ENCODE data around the gene SLC26A1.

Gene SLC26A1

DNA sequence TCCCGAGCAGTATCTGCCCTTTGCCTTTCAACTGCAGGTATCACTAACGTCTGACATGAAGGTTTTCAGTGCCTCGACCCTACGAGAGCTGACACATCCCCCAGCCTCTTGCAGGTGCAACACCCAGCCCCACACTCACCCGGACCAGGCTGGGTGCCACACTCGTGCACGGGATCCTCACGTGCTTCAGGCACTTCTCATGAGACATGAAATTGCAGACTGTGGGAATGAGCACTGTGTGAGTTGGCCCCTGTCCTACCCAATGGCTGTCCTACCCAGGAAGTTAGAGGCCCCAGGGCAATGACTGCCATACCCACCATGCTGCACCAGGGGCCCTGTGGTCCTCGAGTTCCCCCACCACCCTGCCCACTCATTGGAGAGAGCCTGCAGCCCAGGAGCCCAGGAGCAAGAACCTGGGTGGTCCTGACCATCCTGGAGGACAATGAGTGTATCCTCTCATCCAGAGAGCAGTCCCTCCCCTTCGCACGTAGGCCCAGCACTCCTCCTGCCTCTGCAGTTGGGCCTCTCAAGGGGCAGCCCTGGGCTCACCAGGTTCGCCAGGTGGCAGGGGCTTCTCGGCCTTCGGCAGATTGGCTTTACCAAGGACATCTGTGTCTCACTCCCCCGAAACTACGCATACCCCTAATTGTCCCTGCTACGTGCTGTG, 22.2 kb downstream of the SLC26A1 start:
- H4K20me1 ChIP-seq (ENCODE audit: insufficient read depth, low read length), result no peaks in the 10 kb centered on the region
- TF ChIP-seq EZH2 (optimal IDR thresholded peaks at IDR 0.05; ENCODE audit: low read depth, low read length) (no peak), EZH2phosphoT487 (IDR thresholded peaks at IDR 0.05; ENCODE audit: low read length) (no peak)
- TF ChIP-seq, protein P1, sequence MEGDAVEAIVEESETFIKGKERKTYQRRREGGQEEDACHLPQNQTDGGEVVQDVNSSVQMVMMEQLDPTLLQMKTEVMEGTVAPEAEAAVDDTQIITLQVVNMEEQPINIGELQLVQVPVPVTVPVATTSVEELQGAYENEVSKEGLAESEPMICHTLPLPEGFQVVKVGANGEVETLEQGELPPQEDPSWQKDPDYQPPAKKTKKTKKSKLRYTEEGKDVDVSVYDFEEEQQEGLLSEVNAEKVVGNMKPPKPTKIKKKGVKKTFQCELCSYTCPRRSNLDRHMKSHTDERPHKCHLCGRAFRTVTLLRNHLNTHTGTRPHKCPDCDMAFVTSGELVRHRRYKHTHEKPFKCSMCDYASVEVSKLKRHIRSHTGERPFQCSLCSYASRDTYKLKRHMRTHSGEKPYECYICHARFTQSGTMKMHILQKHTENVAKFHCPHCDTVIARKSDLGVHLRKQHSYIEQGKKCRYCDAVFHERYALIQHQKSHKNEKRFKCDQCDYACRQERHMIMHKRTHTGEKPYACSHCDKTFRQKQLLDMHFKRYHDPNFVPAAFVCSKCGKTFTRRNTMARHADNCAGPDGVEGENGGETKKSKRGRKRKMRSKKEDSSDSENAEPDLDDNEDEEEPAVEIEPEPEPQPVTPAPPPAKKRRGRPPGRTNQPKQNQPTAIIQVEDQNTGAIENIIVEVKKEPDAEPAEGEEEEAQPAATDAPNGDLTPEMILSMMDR (IDR thresholded peaks at IDR 0.05; ENCODE audit: low read length), result no peak
- H3K9me2 ChIP-seq (replicated peaks; ENCODE audit: insufficient read depth, low read length), result no peaks in the 10 kb centered on the region
- H3K9ac ChIP-seq (ENCODE audit: low read length), result no peak overlapping the region
- H3K4me3 ChIP-seq (ENCODE audit: low read length), result no peak overlapping the region
- H3K9me3 ChIP-seq (replicated peaks; ENCODE audit: insufficient read depth, low read length), result no peaks in the 10 kb centered on the region
- DNase-seq, result no peak
- no peak overlapping the region for H2AFZ ChIP-seq (ENCODE audit: low read length)
- no peaks in the 10 kb centered on the region for H3K4me1 ChIP-seq (ENCODE audit: low read length)
- H3K79me2 ChIP-seq (ENCODE audit: low read length), result no peaks in the 10 kb centered on the region
- H3K27ac ChIP-seq (ENCODE audit: low read length), result no peak overlapping the region
- H3K27me3 ChIP-seq (replicated peaks; ENCODE audit: insufficient read depth, low read length), result no peaks in the 10 kb centered on the region
- no peaks in the 10 kb centered on the region for H3K36me3 ChIP-seq (replicated peaks; ENCODE audit: insufficient read depth, low read length)
- H3K4me2 ChIP-seq (ENCODE audit: low read depth, low read length), result no peak overlapping the region
- H3F3A ChIP-seq (ENCODE audit: insufficient read depth, low read length), result no peaks in the 10 kb centered on the region

DNA sequence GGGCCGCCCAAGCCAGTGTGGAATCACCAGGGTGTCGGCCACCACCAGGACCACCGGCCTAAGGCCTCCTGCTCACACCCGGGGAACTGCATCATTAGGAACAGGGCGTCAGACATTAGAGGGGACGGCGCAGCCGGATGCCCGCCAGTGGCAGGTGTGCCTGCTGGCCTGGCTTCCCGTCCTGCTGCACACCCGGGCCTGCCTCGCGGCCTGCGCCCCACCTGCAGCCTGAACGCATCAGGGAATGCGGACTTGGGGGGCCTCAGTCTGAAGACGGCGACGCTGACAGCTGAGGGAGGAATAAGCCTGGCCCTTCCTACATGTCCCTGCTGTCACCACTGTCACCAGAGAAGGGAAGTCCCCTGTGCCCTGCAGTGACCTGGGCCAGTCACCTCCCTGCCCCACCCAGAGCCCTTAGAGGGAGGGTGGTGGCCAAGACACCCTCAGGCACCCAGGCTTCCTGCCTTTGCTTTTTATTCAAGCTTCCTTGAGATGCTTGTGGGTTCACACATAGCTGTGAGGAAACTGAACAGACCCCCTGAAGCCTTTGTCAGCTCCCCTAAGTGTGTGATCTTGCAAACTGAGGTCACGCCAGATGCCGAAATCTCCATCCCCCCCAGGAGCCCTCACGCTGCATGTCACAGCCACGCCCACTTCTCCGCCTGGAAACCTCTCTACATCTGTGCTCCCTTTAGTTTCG, 23.0 kb downstream of the SLC26A1 start:
- H3K9ac ChIP-seq (ENCODE audit: low read length), result no peak overlapping the region
- no peaks in the 10 kb centered on the region for H3K27me3 ChIP-seq (replicated peaks; ENCODE audit: insufficient read depth, low read length)

DNA sequence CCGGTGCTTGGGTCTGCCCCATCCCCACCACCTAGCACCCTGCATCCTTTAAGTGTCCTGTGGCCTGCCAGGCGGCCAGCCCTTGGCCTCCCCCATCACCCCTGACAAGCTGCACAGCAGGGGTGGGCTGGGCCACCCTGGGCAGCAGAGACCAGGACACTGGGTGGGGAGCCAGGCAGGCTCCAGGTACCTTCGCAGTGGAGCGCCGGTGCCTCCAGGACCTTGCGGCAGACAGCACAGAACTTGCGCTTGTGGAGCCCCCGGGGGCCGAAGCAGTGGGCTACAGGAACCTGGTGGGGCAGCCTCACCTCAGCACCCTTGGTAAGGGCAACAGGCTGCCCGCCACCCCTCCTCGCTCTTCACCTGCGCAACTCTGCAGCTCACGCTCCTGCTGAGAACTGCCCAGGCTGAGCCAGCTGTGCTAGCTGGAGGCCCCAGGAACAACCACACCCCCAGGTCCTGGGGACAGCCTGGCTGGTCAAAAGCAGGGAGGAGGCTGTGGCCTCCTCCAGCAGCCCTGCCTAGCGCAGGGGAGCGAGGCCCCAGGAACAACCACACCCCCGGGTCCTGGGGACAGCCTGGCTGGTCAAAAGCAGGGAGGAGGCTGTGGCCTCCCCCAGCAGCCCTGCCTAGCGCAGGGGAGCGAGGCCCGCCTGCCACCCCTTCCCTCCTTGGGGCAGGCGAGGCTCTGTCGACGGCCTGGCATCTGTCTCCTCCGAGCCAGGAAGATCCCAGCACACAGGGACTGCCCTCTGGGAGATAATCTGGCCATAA, 24.4 kb downstream of the SLC26A1 start:
- Histone ChIP-seq H3K9me3 (replicated peaks; ENCODE audit: insufficient read depth, low read length) (no peaks in the 10 kb centered on the region), H3K4me1 (ENCODE audit: low read length) (no peaks in the 10 kb centered on the region), H3K9ac (ENCODE audit: low read length) (no peak overlapping the region), H3K9me2 (replicated peaks; ENCODE audit: insufficient read depth, low read length) (no peaks in the 10 kb centered on the region), H4K20me1 (ENCODE audit: insufficient read depth, low read length) (no peaks in the 10 kb centered on the region), H2AFZ (ENCODE audit: low read length) (no peak overlapping the region), H3K27me3 (replicated peaks; ENCODE audit: insufficient read depth, low read length) (no peaks in the 10 kb centered on the region), H3F3A (ENCODE audit: insufficient read depth, low read length) (no peaks in the 10 kb centered on the region), H3K79me2 (ENCODE audit: low read length) (no peaks in the 10 kb centered on the region), H3K4me2 (ENCODE audit: low read depth, low read length) (no peak overlapping the region), H3K36me3 (replicated peaks; ENCODE audit: insufficient read depth, low read length) (no peaks in the 10 kb centered on the region), H3K4me3 (ENCODE audit: low read length) (no peak overlapping the region), H3K27ac (ENCODE audit: low read length) (no peak overlapping the region)
- no peak for DNase-seq
- TF ChIP-seq EZH2 (optimal IDR thresholded peaks at IDR 0.05; ENCODE audit: low read depth, low read length), result no peak
- TF ChIP-seq, protein P1 (IDR thresholded peaks at IDR 0.05; ENCODE audit: low read length), result no peak
- TF ChIP-seq EZH2phosphoT487 (IDR thresholded peaks at IDR 0.05; ENCODE audit: low read length), result no peak

More for the DNA sequence above, 23.0 kb downstream of the SLC26A1 start:
- Histone ChIP-seq H3K9me2 (replicated peaks; ENCODE audit: insufficient read depth, low read length) (no peaks in the 10 kb centered on the region), H3K4me1 (ENCODE audit: low read length) (no peaks in the 10 kb centered on the region), H3K4me3 (ENCODE audit: low read length) (no peak overlapping the region), H3K4me2 (ENCODE audit: low read depth, low read length) (no peak overlapping the region), H3K36me3 (replicated peaks; ENCODE audit: insufficient read depth, low read length) (no peaks in the 10 kb centered on the region), H3K27ac (ENCODE audit: low read length) (no peak overlapping the region), H4K20me1 (ENCODE audit: insufficient read depth, low read length) (no peaks in the 10 kb centered on the region), H3K9me3 (replicated peaks; ENCODE audit: insufficient read depth, low read length) (no peaks in the 10 kb centered on the region), H2AFZ (ENCODE audit: low read length) (no peak overlapping the region), H3K79me2 (ENCODE audit: low read length) (no peaks in the 10 kb centered on the region), H3F3A (ENCODE audit: insufficient read depth, low read length) (no peaks in the 10 kb centered on the region)
- no peak for DNase-seq
- no peak for TF ChIP-seq EZH2phosphoT487 (IDR thresholded peaks at IDR 0.05; ENCODE audit: low read length)

Measured in MM.1S (cell line).